Upper lobe of right lung (tissue), 1 donor: ENCODE measurements around the gene MTX2. TPM values are rescaled to one million over a fixed set of nuclear protein-coding genes. Genes with fewer than 3 reads are reported as not detected.
"Not testable (repeated sequence)": the region's sequence is repeated elsewhere in the genome, so short reads cannot be mapped to it uniquely, and the experiment has no call there.

Experiments
- ATAC-seq: fragments of 200-7000 bp; cut with Tn5 transposase; one replicate; pipeline ENCODE4 v1.9.1; 2020; ENCODE audit warnings: mild to moderate bottlenecking, moderate library complexity
- DNase-seq: peaks from one replicate; pipeline ENCODE4 v3.0.0-alpha.2; 2020
- H3K27ac ChIP-seq: fragments of 200-600 bp; one replicate; pipeline ENCODE4 v1.8.0; 2022
- H3K27me3 ChIP-seq: fragments of 200-600 bp; one replicate; pipeline ENCODE4 v1.8.0; 2022; ENCODE audit warnings: mild to moderate bottlenecking
- H3K36me3 ChIP-seq: fragments of 200-600 bp; one replicate; pipeline ENCODE4 v1.8.0; 2022
- H3K4me1 ChIP-seq: fragments of 200-600 bp; one replicate; pipeline ENCODE4 v1.8.0; 2022
- H3K4me3 ChIP-seq: fragments of 200-600 bp; one replicate; pipeline ENCODE4 v1.8.0; 2022; ENCODE audit warnings: mild to moderate bottlenecking
- H3K9me3 ChIP-seq: fragments of 200-600 bp; one replicate; pipeline ENCODE4 v1.8.0; 2022
- CTCF ChIP-seq: fragments of 200-600 bp; IDR thresholded peaks from one replicate; pipeline ENCODE4 v1.8.0; 2022; ENCODE audit warnings: antibody characterized with exemption
- intact Hi-C: fragments of 100-400 bp; cut with DNase I; formaldehyde crosslinking; loops from one replicate; pipeline ENCODE4 v1.11.0; 2022
- total RNA-seq: library from RNA; stranded (reverse); fragmentation: NEBNext Ultra II Directional; extraction: Animal tissue kit (Norgen Biotek cat#: 25700); gene quantifications from one replicate; pipeline ENCODE4 v1.2.1, GENCODE V29; 2021
- donor health status: DM: no; HTN: yes; CAD: no; lungs with severe emphysema.

Gene MTX2
- total RNA-seq, 1 donor from 2014 or later = 17.6 TPM

DNA sequence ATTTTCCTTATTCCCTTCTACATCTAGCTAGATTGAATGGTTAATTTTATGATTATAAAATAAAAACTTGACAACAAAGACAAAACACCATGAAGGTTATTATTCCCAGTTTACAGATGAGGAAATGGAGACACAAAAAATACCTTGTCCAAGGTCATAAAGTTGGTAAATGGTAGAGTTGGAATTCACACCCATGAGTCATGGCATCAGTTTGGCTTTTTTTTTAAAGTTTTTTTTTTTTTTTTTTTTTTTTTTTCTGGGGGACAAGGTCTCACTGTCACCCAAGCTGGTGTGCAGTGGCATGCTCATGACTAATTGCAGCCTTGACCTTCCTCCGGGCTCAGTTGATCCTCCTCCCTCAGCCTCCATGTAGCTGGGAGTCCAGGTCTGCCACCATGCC, 70.0 kb downstream of the MTX2 start:
- Histone ChIP-seq H3K4me3 (no peak overlapping the region), H3K4me1 (no peaks in the 10 kb centered on the region), H3K9me3 (no peaks in the 10 kb centered on the region), H3K27ac (no peak overlapping the region), H3K36me3 (peaks cover 10% of the 10 kb centered on the region), H3K27me3 (no peaks in the 10 kb centered on the region)
- intact Hi-C loops = no loop called here
- DNase-seq = no peak
- no peak for ATAC-seq
- TF ChIP-seq CTCF = no peak

DNA sequence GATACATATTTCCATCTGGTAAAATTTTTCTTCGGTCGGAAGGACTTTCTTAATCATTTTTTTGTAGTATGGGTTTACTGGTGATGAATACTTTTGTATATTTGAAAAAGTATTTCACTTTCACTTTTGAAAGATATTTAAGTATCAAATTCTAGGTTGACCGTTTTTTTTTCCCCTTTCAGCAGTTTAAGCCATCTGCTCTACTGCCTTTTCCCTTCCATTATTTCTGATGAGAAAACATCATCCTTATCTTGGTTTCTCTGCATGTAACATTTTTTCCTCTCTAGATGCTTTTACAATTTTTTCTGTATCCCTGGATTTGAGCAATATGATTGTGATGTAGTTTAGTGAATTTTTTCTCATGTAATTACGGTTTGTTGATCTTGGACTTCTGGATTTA, 87.0 kb downstream of the MTX2 start:
- H3K27me3 ChIP-seq = no peaks in the 10 kb centered on the region
- H3K4me3 ChIP-seq = no peak overlapping the region
- no peaks in the 10 kb centered on the region for H3K4me1 ChIP-seq
- no peaks in the 10 kb centered on the region for H3K9me3 ChIP-seq
- intact Hi-C loops = no loop called here
- H3K36me3 ChIP-seq = no peaks in the 10 kb centered on the region
- DNase-seq (no peak), ATAC-seq (no peak)
- TF ChIP-seq CTCF = no peak
- H3K27ac ChIP-seq = no peak overlapping the region

GRCh38 chr2:176364273-176364977, 95.2 kb downstream of the MTX2 start:
- no peak for ATAC-seq
- intact Hi-C loops = no loop called here

DNA sequence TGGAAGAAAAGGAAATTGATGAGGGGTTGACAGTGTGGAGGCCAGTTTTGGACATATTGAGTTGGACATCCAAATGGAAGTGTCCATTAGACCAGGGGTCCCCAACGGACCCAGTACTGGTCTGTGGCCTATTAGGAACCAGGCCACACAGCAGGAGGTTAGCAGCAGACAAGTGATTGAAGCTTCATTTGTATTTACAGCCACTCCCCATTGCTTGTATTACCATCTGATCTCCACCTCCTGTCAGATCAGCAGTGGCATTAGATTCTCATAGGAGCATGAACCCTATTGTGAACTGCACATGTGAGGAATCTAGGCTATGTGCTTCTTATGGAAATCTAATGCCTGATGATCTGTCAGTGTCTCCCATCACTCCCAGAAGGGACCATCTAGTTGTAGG, 99.1 kb downstream of the MTX2 start:
- no peak for TF ChIP-seq CTCF
- Histone ChIP-seq H3K27ac (no peak overlapping the region), H3K4me3 (no peak overlapping the region), H3K27me3 (no peaks in the 10 kb centered on the region), H3K9me3 (no peaks in the 10 kb centered on the region), H3K36me3 (no peaks in the 10 kb centered on the region), H3K4me1 (no peaks in the 10 kb centered on the region)
- intact Hi-C loops = no loop called here
- DNase-seq (no peak), ATAC-seq (no peak)

More at GRCh38 chr2:176364273-176364977, 95.2 kb downstream of the MTX2 start:
- H3K27me3 ChIP-seq = no peaks in the 10 kb centered on the region
- no peak for TF ChIP-seq CTCF
- no peaks in the 10 kb centered on the region for H3K9me3 ChIP-seq
- H3K27ac ChIP-seq = no peak overlapping the region
- DNase-seq = no peak
- no peaks in the 10 kb centered on the region for H3K4me1 ChIP-seq
- H3K4me3 ChIP-seq = no peak overlapping the region
- no peaks in the 10 kb centered on the region for H3K36me3 ChIP-seq

DNA sequence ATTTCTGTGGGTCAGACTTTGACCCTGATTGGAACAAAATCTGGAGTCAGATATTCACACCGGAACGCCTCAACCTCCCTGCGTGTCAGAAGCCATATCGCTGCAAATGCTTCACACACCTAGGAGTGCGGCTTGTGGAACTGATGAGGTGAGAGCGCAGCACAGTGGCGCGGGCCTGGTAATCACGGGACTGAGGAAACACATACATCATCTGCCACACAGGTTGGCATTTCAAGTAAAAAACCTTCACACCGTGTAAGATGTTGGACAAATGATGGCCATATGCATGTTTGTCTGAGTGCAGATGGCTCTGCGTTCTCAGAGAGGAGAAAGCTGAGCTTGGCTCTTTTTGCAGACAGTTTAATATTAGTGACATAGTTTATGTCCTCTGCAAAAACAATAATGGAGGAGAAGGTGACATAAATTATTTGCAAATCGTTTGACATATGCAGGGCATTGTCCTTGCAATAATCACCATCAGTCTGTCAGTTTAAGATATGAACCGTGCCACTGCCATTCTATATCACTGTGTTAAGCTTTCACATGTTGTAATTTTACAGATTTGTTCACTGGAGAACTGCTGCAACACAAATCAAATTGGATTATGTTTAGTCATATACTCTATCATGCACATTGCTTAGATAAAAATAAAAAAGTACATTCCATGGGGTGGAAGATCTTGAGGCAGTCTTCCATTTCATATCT, 101.4 kb downstream of the MTX2 start:
- no peak overlapping the region for H3K4me3 ChIP-seq

GRCh38 chr2:176373155-176373554, 103.9 kb downstream of the MTX2 start:
- ATAC-seq, DNase-seq, intact Hi-C loops, H3K9me3 ChIP-seq, H3K4me1 ChIP-seq, H3K4me3 ChIP-seq, H3K27ac ChIP-seq, H3K27me3 ChIP-seq, H3K36me3 ChIP-seq: not testable (repeated sequence)

More for the DNA sequence above, 101.4 kb downstream of the MTX2 start:
- ATAC-seq (no peak), DNase-seq (no peak)
- H3K27me3 ChIP-seq = no peaks in the 10 kb centered on the region
- no peaks in the 10 kb centered on the region for H3K9me3 ChIP-seq
- TF ChIP-seq CTCF = no peak
- no peak overlapping the region for H3K27ac ChIP-seq
- no peaks in the 10 kb centered on the region for H3K4me1 ChIP-seq
- H3K36me3 ChIP-seq = no peaks in the 10 kb centered on the region
- intact Hi-C loops = no loop called here
